ENCODE data around the gene CALHM3.

CALHM3 gene

GRCh38 chr10:103458720-103459119 is 20.3 kb downstream of the CALHM3 start, which contains the start of gene CALHM1:
Gene CALHM1, minus strand, starts transcription at chr10:103458900. Its CDS starts 149 bp downstream, at chr10:103458751.
- DNase-seq: no peak

GRCh38 chr10:103457896-103458583 is 21.0 kb downstream of the CALHM3 start:
- H3K27ac ChIP-seq (ENCODE audit: insufficient read depth, low read length, poor library complexity, severe bottlenecking): no peak overlapping the region
- H3K4me3 ChIP-seq (ENCODE audit: insufficient read depth, low read depth, low read length, poor library complexity, severe bottlenecking): no peak overlapping the region
- H3K36me3 ChIP-seq (ENCODE audit: control insufficient read depth, insufficient read depth, low read length): no peaks in the 10 kb centered on the region

More at GRCh38 chr10:103458720-103459119, 20.3 kb downstream of the CALHM3 start, which contains the start of gene CALHM1:
- Histone ChIP-seq H3K9me3 (ENCODE audit: control insufficient read depth, low read length) (no peaks in the 10 kb centered on the region), H3K27me3 (replicated peaks; ENCODE audit: control insufficient read depth, insufficient read depth, low read length, poor library complexity, severe bottlenecking) (no peaks in the 10 kb centered on the region), H3K36me3 (ENCODE audit: control insufficient read depth, insufficient read depth, low read length) (no peaks in the 10 kb centered on the region), H3K4me3 (ENCODE audit: insufficient read depth, low read depth, low read length, poor library complexity, severe bottlenecking) (no peak within 1 kb of the TSS), H3K27ac (ENCODE audit: insufficient read depth, low read length, poor library complexity, severe bottlenecking) (no peak within 1 kb of the TSS), H3K4me1 (ENCODE audit: control insufficient read depth, insufficient read depth, low read length, poor library complexity, severe bottlenecking) (peaks cover 1% of the 10 kb centered on the region)

GRCh38 chr10:103457176-103457712 is 21.8 kb downstream of the CALHM3 start:
- Histone ChIP-seq H3K27me3 (replicated peaks; ENCODE audit: control insufficient read depth, insufficient read depth, low read length, poor library complexity, severe bottlenecking) (no peaks in the 10 kb centered on the region), H3K36me3 (ENCODE audit: control insufficient read depth, insufficient read depth, low read length) (no peaks in the 10 kb centered on the region), H3K4me1 (ENCODE audit: control insufficient read depth, insufficient read depth, low read length, poor library complexity, severe bottlenecking) (peaks cover 9% of the 10 kb centered on the region), H3K27ac (ENCODE audit: insufficient read depth, low read length, poor library complexity, severe bottlenecking) (no peak overlapping the region), H3K4me3 (ENCODE audit: insufficient read depth, low read depth, low read length, poor library complexity, severe bottlenecking) (no peak overlapping the region), H3K9me3 (ENCODE audit: control insufficient read depth, low read length) (no peaks in the 10 kb centered on the region)
- DNase-seq: no peak

More at GRCh38 chr10:103457896-103458583, 21.0 kb downstream of the CALHM3 start:
- no peaks in the 10 kb centered on the region for H3K27me3 ChIP-seq (replicated peaks; ENCODE audit: control insufficient read depth, insufficient read depth, low read length, poor library complexity, severe bottlenecking)
- DNase-seq: no peak
- H3K4me1 ChIP-seq (ENCODE audit: control insufficient read depth, insufficient read depth, low read length, poor library complexity, severe bottlenecking): peaks cover 4% of the 10 kb centered on the region
- H3K9me3 ChIP-seq (ENCODE audit: control insufficient read depth, low read length): no peaks in the 10 kb centered on the region

GRCh38 chr10:103456074-103456660 is 22.9 kb downstream of the CALHM3 start:
- DNase-seq: no peak
- no peaks in the 10 kb centered on the region for H3K27me3 ChIP-seq (replicated peaks; ENCODE audit: control insufficient read depth, insufficient read depth, low read length, poor library complexity, severe bottlenecking)
- H3K27ac ChIP-seq (ENCODE audit: insufficient read depth, low read length, poor library complexity, severe bottlenecking): no peak overlapping the region
- no peak overlapping the region for H3K4me3 ChIP-seq (ENCODE audit: insufficient read depth, low read depth, low read length, poor library complexity, severe bottlenecking)
- no peaks in the 10 kb centered on the region for H3K36me3 ChIP-seq (ENCODE audit: control insufficient read depth, insufficient read depth, low read length)
- H3K9me3 ChIP-seq (ENCODE audit: control insufficient read depth, low read length): no peaks in the 10 kb centered on the region
- peaks cover 9% of the 10 kb centered on the region for H3K4me1 ChIP-seq (ENCODE audit: control insufficient read depth, insufficient read depth, low read length, poor library complexity, severe bottlenecking)

- peaks cover 15% of the 10 kb centered on the region for H3K4me1 ChIP-seq (ENCODE audit: control insufficient read depth, insufficient read depth, low read length, poor library complexity, severe bottlenecking)
Observed at GRCh38 chr10:103455235-103455634, 23.8 kb downstream of the CALHM3 start.

GRCh38 chr10:103454026-103454425 is 25.0 kb downstream of the CALHM3 start:
- no peak overlapping the region for H3K27ac ChIP-seq (ENCODE audit: insufficient read depth, low read length, poor library complexity, severe bottlenecking)
- DNase-seq: no peak
- H3K36me3 ChIP-seq (ENCODE audit: control insufficient read depth, insufficient read depth, low read length): peaks cover 7% of the 10 kb centered on the region
- no peaks in the 10 kb centered on the region for H3K27me3 ChIP-seq (replicated peaks; ENCODE audit: control insufficient read depth, insufficient read depth, low read length, poor library complexity, severe bottlenecking)
- H3K4me3 ChIP-seq (ENCODE audit: insufficient read depth, low read depth, low read length, poor library complexity, severe bottlenecking): no peak overlapping the region
- no peaks in the 10 kb centered on the region for H3K9me3 ChIP-seq (ENCODE audit: control insufficient read depth, low read length)
- H3K4me1 ChIP-seq (ENCODE audit: control insufficient read depth, insufficient read depth, low read length, poor library complexity, severe bottlenecking): peaks cover 26% of the 10 kb centered on the region

More at GRCh38 chr10:103455235-103455634, 23.8 kb downstream of the CALHM3 start:
- H3K9me3 ChIP-seq (ENCODE audit: control insufficient read depth, low read length): no peaks in the 10 kb centered on the region
- DNase-seq: no peak
- H3K27ac ChIP-seq (ENCODE audit: insufficient read depth, low read length, poor library complexity, severe bottlenecking): no peak overlapping the region
- no peaks in the 10 kb centered on the region for H3K27me3 ChIP-seq (replicated peaks; ENCODE audit: control insufficient read depth, insufficient read depth, low read length, poor library complexity, severe bottlenecking)
- H3K36me3 ChIP-seq (ENCODE audit: control insufficient read depth, insufficient read depth, low read length): no peaks in the 10 kb centered on the region
- no peak overlapping the region for H3K4me3 ChIP-seq (ENCODE audit: insufficient read depth, low read depth, low read length, poor library complexity, severe bottlenecking)

GRCh38 chr10:103452506-103453230 is 26.4 kb downstream of the CALHM3 start:
- peak overlapping the region; percentile 61 for H3K27ac ChIP-seq (ENCODE audit: insufficient read depth, low read length, poor library complexity, severe bottlenecking)
- H3K27me3 ChIP-seq (replicated peaks; ENCODE audit: control insufficient read depth, insufficient read depth, low read length, poor library complexity, severe bottlenecking): no peaks in the 10 kb centered on the region
- peaks cover 11% of the 10 kb centered on the region for H3K36me3 ChIP-seq (ENCODE audit: control insufficient read depth, insufficient read depth, low read length)
- peak overlapping the region; percentile 94 for H3K4me3 ChIP-seq (ENCODE audit: insufficient read depth, low read depth, low read length, poor library complexity, severe bottlenecking)
- no peaks in the 10 kb centered on the region for H3K9me3 ChIP-seq (ENCODE audit: control insufficient read depth, low read length)
- peaks cover 30% of the 10 kb centered on the region for H3K4me1 ChIP-seq (ENCODE audit: control insufficient read depth, insufficient read depth, low read length, poor library complexity, severe bottlenecking)
- no peak for DNase-seq

- Histone ChIP-seq H3K4me1 (ENCODE audit: control insufficient read depth, insufficient read depth, low read length, poor library complexity, severe bottlenecking) (peaks cover 30% of the 10 kb centered on the region), H3K9me3 (ENCODE audit: control insufficient read depth, low read length) (no peaks in the 10 kb centered on the region), H3K36me3 (ENCODE audit: control insufficient read depth, insufficient read depth, low read length) (peaks cover 18% of the 10 kb centered on the region), H3K4me3 (ENCODE audit: insufficient read depth, low read depth, low read length, poor library complexity, severe bottlenecking) (peak within 1 kb of the TSS; percentile 94), H3K27ac (ENCODE audit: insufficient read depth, low read length, poor library complexity, severe bottlenecking) (peak within 1 kb of the TSS; percentile 61), H3K27me3 (replicated peaks; ENCODE audit: control insufficient read depth, insufficient read depth, low read length, poor library complexity, severe bottlenecking) (no peaks in the 10 kb centered on the region)
- DNase-seq: peak in 2 of 3 donors; percentile 17 to 19
Observed at GRCh38 chr10:103451831-103452505, 27.1 kb downstream of the CALHM3 start, which contains the start of gene CALHM2. Gene CALHM2, minus strand, starts transcription at chr10:103452370. Its CDS starts 2,429 bp downstream, at chr10:103449941.

GRCh38 chr10:103451091-103451813 is 27.8 kb downstream of the CALHM3 start:
- no peaks in the 10 kb centered on the region for H3K27me3 ChIP-seq (replicated peaks; ENCODE audit: control insufficient read depth, insufficient read depth, low read length, poor library complexity, severe bottlenecking)
- peak overlapping the region; percentile 61 for H3K27ac ChIP-seq (ENCODE audit: insufficient read depth, low read length, poor library complexity, severe bottlenecking)
- H3K4me1 ChIP-seq (ENCODE audit: control insufficient read depth, insufficient read depth, low read length, poor library complexity, severe bottlenecking): peaks cover 35% of the 10 kb centered on the region
- no peaks in the 10 kb centered on the region for H3K9me3 ChIP-seq (ENCODE audit: control insufficient read depth, low read length)
- peaks cover 25% of the 10 kb centered on the region for H3K36me3 ChIP-seq (ENCODE audit: control insufficient read depth, insufficient read depth, low read length)
- DNase-seq: peak; percentile 25 to 32 (median 29)
- H3K4me3 ChIP-seq (ENCODE audit: insufficient read depth, low read depth, low read length, poor library complexity, severe bottlenecking): peak overlapping the region; percentile 94
